GM12878 (cell line): Measurements from ENCODE around the gene TNFRSF8. TPM values are rescaled to one million over a fixed set of nuclear protein-coding genes. Genes with fewer than 3 reads are reported as not detected.

ENCODE experiments used
- ATAC-seq: fragments of 200-7000 bp; cut with Tn5 transposase; 3 replicates; pipeline ENCODE4 v1.9.1; 2020; ENCODE audit warnings: mild to moderate bottlenecking, moderate library complexity
- BruUV-seq: library from RNA; stranded (reverse); fragments of 400-500 nt; replicated peaks from 2 replicates; lab custom pipeline; 2021; lab: Mats Ljungman, UMichigan
- CTCF ChIA-PET: fragments of 300-600 bp; sonication (Branson Sonifier 250); formaldehyde crosslinking; extraction: SDS; loops from one replicate; lab custom pipeline; 2021; ENCODE audit warnings: inconsistent platforms; lab: Yijun Ruan, JAX
- POLR2A ChIA-PET: fragments of 350-600 bp; formaldehyde crosslinking; extraction: SDS; loops from one replicate; lab custom pipeline; 2021; ENCODE audit warnings: inconsistent platforms; lab: Charles Lee
- RAD21 ChIA-PET: fragments of 300-600 bp; sonication (Branson Sonifier 250); formaldehyde crosslinking; loops from one replicate; lab custom pipeline; 2023; ENCODE audit warnings: antibody characterized with exemption; ENCODE audit not compliant: unreplicated experiment; lab: Charles Lee
- SMC1A ChIA-PET: fragments of 300-600 bp; sonication (Branson Sonifier 250); formaldehyde crosslinking; loops from one replicate; lab custom pipeline; 2023; ENCODE audit not compliant: unreplicated experiment, uncharacterized antibody; lab: Charles Lee
- DNase-seq: peaks from one replicate; pipeline ENCODE4 v3.0.0-alpha.2; 2011; ENCODE audit warnings: low read depth, low spot score
- FAIRE-seq: peaks from 3 replicates; lab custom pipeline; 2011; peaks lifted over from hg19 to GRCh38; lab: Jason Lieb, UNC
- H2AFZ ChIP-seq: 2 replicates; pipeline ENCODE4 v1.6.0; 2011; ENCODE audit warnings: low read depth, low read length, control low read depth; ENCODE audit not compliant: control insufficient read depth
- H3K27ac ChIP-seq: 2 replicates; pipeline ENCODE4 v1.5.1; 2011; ENCODE audit warnings: control low read depth; ENCODE audit not compliant: control insufficient read depth, insufficient read depth
- H3K27me3 ChIP-seq, 2 experiments: replicated peaks in 1 of 2; 2 replicates each; pipeline versions ENCODE4 v1.6.0 to v1.6.1; 2011; ENCODE audit warnings: low read length in 1 of 2; ENCODE audit not compliant: control insufficient read depth in 2 of 2, insufficient read depth in 2 of 2
- H3K36me3 ChIP-seq, 2 experiments: 2 replicates each; pipeline ENCODE4 v1.5.1; 2011; ENCODE audit warnings: low read length in 1 of 2; ENCODE audit not compliant: control insufficient read depth in 2 of 2, insufficient read depth in 2 of 2
- H3K4me1 ChIP-seq: 2 replicates; pipeline ENCODE4 v1.6.1; 2011; ENCODE audit warnings: mild to moderate bottlenecking, low read length, moderate library complexity, mixed read lengths; ENCODE audit not compliant: control insufficient read depth, insufficient read depth
- H3K4me2 ChIP-seq: 2 replicates; pipeline ENCODE4 v1.6.0; 2011; ENCODE audit warnings: control low read depth; ENCODE audit not compliant: control insufficient read depth, insufficient read depth
- H3K4me3 ChIP-seq: fragments of 200-600 bp; sonication (generic); 2 replicates; pipeline ENCODE4 v1.5.1; 2016
- H3K79me2 ChIP-seq: 2 replicates; pipeline ENCODE4 v1.6.0; 2011; ENCODE audit warnings: low read length; ENCODE audit not compliant: control insufficient read depth, insufficient read depth
- H3K9ac ChIP-seq: 2 replicates; pipeline ENCODE4 v1.8.0; 2011; ENCODE audit warnings: low read length, control low read depth, mixed read lengths; ENCODE audit not compliant: control insufficient read depth, insufficient read depth
- H3K9me3 ChIP-seq: replicated peaks from 3 replicates; pipeline ENCODE4 v1.5.1; 2011; ENCODE audit warnings: mild to moderate bottlenecking, low read length; ENCODE audit not compliant: control insufficient read depth, insufficient read depth
- H4K20me1 ChIP-seq: 2 replicates; pipeline ENCODE4 v1.6.0; 2011; ENCODE audit not compliant: control insufficient read depth, insufficient read depth
- CHD2 ChIP-seq: IDR thresholded peaks from 2 replicates; pipeline ENCODE4 v1.6.1; 2011; ENCODE audit warnings: low read depth, low read length, improper control_type of control experiment, borderline replicate concordance
- ESRRA ChIP-seq: IDR thresholded peaks from 2 replicates; pipeline ENCODE4 v1.6.1; 2012; ENCODE audit warnings: mild to moderate bottlenecking, low read length, improper control_type of control experiment
- RB1 ChIP-seq: fragments of 450-650 bp; formaldehyde crosslinking; IDR thresholded peaks from 2 replicates; pipeline ENCODE4 v1.6.1; 2017; ENCODE audit warnings: mild to moderate bottlenecking, borderline replicate concordance
- ZNF274 ChIP-seq: IDR thresholded peaks from one replicate; pipeline ENCODE4 v1.8.0; 2011; ENCODE audit not compliant: insufficient read length, insufficient read depth
- WGBS: methylation state at CpG from one replicate; pipeline ENCODE4 v1.1.6; 2016; ENCODE audit warnings: low lambda C conversion rate; ENCODE audit not compliant: insufficient replicate concordance, insufficient coverage; ENCODE audit errors: missing lambda C conversion rate; 5-methylcytosine and 5-hydroxymethylcytosine counted together
- in situ Hi-C: fragments of 300-500 bp; cut with MboI; formaldehyde crosslinking; loops from 9 replicates; pipeline ENCODE4 v1.14.3; 2018; ENCODE audit warnings: mixed read lengths
- intact Hi-C: fragments of 100-400 bp; cut with micrococcal nuclease; formaldehyde crosslinking; loops from one replicate; pipeline ENCODE4 v1.14.2; 2022; ENCODE audit not compliant: unreplicated experiment
- polyA plus RNA-seq, 11 experiments: library from polyadenylated mRNA; depleted of rRNA in 4 of 11; unstranded in 6 of 11; stranded (reverse) in 5 of 11; fragments of >200 nt; fragmentation: Nextera tagmentation in 4 of 11; fragmentation: Illumina TruSeq in 1 of 11; extraction: Ambion mirVana in 4 of 11; extraction: Trizol in 1 of 11; gene quantifications; 1 replicate in 1 of 11; 2 replicates in 10 of 11; pipeline versions ENCODE4 v1.2.1 to v1.2.3, GENCODE V29; 2011 to 2016; ENCODE audit warnings: inconsistent platforms in 2 of 11, missing spikeins in 2 of 11, low read depth in 1 of 11
- total RNA-seq, 4 experiments: library from RNA; depleted of rRNA in 3 of 4; stranded (reverse); fragments of >200 nt in 3 of 4; fragmentation: Illumina TruSeq in 1 of 4; extraction: Trizol in 1 of 4; gene quantifications; 2 replicates each; pipeline versions ENCODE4 v1.2.1 to v1.2.3, GENCODE V29; 2013 to 2021
- TF ChIP-seq, protein P1 (sequence below): fragments of 450-650 bp; IDR thresholded peaks from 2 replicates; pipeline ENCODE4 v1.6.1; 2017; ENCODE audit warnings: mild to moderate bottlenecking, moderate library complexity

TNFRSF8 gene
- total and polyA plus RNA-seq, 10 of the 15 experiments (the other 5 are each of a cell fraction or from before 2014, with no cell fraction given), result 9.8 to 114 (median 58.8) TPM

DNA sequence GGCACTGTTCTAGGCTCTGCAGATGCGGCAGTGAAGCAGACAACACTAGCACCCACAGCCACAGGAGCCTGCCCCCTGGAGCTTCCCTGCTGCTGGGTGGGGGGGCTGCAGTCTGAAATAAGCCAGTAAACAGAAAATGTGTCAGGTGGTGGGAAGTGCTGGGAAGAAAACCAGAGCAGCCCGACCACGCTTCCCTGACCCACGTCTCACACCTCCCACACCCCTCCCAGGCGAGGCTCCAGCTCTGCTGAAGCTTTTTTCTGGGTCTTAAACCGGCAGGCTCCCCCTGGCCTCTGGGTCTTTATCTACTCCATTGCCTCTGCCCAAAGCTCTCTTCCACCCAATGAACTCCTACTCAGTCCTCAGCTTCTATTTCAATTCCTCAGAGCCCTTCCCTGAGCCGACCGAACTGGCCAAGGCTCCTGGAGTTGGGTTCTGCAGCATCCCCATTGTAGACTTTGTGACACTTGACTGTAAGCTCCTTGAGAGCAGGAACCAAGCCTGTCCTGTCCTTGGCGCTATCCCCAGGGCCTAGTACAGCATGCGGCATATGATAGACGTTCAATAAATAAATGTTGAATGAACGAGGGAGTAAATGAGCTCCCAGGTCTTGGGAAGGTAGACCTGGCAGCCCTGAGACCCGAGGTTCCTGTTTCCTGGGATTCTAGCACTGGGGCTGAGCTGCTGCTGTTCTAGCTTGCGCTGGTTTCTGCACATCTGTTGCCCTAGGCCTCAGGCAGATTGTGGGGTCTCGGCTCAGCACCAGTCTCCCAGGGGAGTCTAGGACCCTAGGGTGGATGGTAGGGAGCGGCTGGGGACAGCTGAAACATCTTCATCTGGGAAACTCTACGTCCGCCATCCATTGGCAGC, 25.4 kb upstream of the TNFRSF8 start:
- CTCF ChIA-PET, result interaction anchor here (0.6 to 5.5 kb wide), 12 partner anchors 11 to 58 kb away, joined by 3 to 53 read pairs (median 4); partner anchors contain the start of genes MFN2 and MIIP
- DNase-seq (no peak), ATAC-seq (no peak), FAIRE-seq (no peak)
- TF ChIP-seq, protein P1, sequence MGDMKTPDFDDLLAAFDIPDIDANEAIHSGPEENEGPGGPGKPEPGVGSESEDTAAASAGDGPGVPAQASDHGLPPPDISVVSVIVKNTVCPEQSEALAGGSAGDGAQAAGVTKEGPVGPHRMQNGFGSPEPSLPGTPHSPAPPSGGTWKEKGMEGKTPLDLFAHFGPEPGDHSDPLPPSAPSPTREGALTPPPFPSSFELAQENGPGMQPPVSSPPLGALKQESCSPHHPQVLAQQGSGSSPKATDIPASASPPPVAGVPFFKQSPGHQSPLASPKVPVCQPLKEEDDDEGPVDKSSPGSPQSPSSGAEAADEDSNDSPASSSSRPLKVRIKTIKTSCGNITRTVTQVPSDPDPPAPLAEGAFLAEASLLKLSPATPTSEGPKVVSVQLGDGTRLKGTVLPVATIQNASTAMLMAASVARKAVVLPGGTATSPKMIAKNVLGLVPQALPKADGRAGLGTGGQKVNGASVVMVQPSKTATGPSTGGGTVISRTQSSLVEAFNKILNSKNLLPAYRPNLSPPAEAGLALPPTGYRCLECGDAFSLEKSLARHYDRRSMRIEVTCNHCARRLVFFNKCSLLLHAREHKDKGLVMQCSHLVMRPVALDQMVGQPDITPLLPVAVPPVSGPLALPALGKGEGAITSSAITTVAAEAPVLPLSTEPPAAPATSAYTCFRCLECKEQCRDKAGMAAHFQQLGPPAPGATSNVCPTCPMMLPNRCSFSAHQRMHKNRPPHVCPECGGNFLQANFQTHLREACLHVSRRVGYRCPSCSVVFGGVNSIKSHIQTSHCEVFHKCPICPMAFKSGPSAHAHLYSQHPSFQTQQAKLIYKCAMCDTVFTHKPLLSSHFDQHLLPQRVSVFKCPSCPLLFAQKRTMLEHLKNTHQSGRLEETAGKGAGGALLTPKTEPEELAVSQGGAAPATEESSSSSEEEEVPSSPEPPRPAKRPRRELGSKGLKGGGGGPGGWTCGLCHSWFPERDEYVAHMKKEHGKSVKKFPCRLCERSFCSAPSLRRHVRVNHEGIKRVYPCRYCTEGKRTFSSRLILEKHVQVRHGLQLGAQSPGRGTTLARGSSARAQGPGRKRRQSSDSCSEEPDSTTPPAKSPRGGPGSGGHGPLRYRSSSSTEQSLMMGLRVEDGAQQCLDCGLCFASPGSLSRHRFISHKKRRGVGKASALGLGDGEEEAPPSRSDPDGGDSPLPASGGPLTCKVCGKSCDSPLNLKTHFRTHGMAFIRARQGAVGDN, result no peak
- TF ChIP-seq RB1 (no peak), ZNF274 (no peak), ESRRA (no peak), CHD2 (no peak)
- H3K4me1 ChIP-seq, result peaks cover 35% of the 10 kb centered on the region
- H3K9ac ChIP-seq, result no peak overlapping the region
- H4K20me1 ChIP-seq, result no peaks in the 10 kb centered on the region
- no peak overlapping the region for H3K4me2 ChIP-seq
- 87% methylated on average over 18 of the region's 18 CpGs for WGBS
- RAD21 ChIA-PET, result interaction anchor here (0.7 to 7.6 kb wide), 10 partner anchors 8 to 128 kb away, joined by 3 to 70 read pairs (median 6); partner anchors contain the start of genes MIIP and TNFRSF8
- H3K9me3 ChIP-seq, result no peaks in the 10 kb centered on the region
- BruUV-seq, result no TSS peak
- no peaks in the 10 kb centered on the region; a peak in 1 of 4 replicates for H3K36me3 ChIP-seq
- no peak overlapping the region for H3K4me3 ChIP-seq
- SMC1A ChIA-PET, result interaction anchor here (0.6 to 7.0 kb wide), 11 partner anchors 11 to 165 kb away, joined by 3 to 97 read pairs (median 4); partner anchors contain the start of genes MFN2 and MIIP
- intact Hi-C loops, result loop anchor here (2.0 kb wide), 1 partner anchor 19 kb away; the partner anchor contains the start of gene MIIP
- in situ Hi-C loops, result no loop called here
- H3K27ac ChIP-seq, result no peak overlapping the region
- POLR2A ChIA-PET, result interaction anchor here (0.6 to 5.5 kb wide), 12 partner anchors 9 to 130 kb away, joined by 3 to 57 read pairs (median 5); partner anchors contain the start of gene MIIP
- H2AFZ ChIP-seq, result no peak overlapping the region
- no peaks in the 10 kb centered on the region for H3K79me2 ChIP-seq
- no peaks in the 10 kb centered on the region for H3K27me3 ChIP-seq
